ENCODE data around the gene SOX15. TPM values are rescaled to one million over a fixed set of nuclear protein-coding genes. Genes with fewer than 3 reads are reported as not detected.

SOX15 gene
- total RNA-seq, 4 donors from 2014 or later: 68.0 to 140 (median 102) TPM

DNA sequence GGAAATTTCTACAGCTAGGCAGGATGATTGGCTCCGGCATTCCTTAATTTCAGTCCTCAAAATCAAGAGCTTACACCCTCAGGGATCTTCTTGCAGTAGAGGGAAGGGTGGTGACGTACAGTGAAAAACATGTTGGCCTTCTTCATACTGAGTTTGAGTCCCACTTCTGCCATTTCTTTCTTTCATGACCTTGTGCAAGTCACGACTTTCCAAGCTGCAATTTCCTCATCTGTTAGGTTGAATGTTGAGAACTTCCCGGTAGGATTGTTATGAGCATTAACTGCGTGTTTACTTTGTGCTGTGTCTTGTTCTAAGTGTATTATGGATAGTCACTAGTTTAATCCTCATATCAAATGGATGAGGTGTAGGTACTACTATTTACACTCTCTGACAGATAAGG lies 20.3 kb downstream of the SOX15 start:
- WGBS: 81% methylated on average over 5 of the region's 5 CpGs
- no peak for TF ChIP-seq POLR2A (IDR thresholded peaks at IDR 0.05)
- TF ChIP-seq POLR2AphosphoS5 (IDR thresholded peaks at IDR 0.05): no peak
- no peak for TF ChIP-seq EP300 (IDR thresholded peaks at IDR 0.05)
- TF ChIP-seq, protein P1, sequence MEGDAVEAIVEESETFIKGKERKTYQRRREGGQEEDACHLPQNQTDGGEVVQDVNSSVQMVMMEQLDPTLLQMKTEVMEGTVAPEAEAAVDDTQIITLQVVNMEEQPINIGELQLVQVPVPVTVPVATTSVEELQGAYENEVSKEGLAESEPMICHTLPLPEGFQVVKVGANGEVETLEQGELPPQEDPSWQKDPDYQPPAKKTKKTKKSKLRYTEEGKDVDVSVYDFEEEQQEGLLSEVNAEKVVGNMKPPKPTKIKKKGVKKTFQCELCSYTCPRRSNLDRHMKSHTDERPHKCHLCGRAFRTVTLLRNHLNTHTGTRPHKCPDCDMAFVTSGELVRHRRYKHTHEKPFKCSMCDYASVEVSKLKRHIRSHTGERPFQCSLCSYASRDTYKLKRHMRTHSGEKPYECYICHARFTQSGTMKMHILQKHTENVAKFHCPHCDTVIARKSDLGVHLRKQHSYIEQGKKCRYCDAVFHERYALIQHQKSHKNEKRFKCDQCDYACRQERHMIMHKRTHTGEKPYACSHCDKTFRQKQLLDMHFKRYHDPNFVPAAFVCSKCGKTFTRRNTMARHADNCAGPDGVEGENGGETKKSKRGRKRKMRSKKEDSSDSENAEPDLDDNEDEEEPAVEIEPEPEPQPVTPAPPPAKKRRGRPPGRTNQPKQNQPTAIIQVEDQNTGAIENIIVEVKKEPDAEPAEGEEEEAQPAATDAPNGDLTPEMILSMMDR (IDR thresholded peaks at IDR 0.05): no peak
- H3K4me3 ChIP-seq: no peak overlapping the region
- peaks cover 18% of the 10 kb centered on the region for H3K4me1 ChIP-seq
- peaks cover 65% of the 10 kb centered on the region for H3K36me3 ChIP-seq
- H3K9me3 ChIP-seq: no peaks in the 10 kb centered on the region
- H3K27ac ChIP-seq: no peak overlapping the region
- no peak for DNase-seq (ENCODE audit: low spot score in 2 of 2)
- H3K27me3 ChIP-seq: no peaks in the 10 kb centered on the region

- no peaks in the 10 kb centered on the region for H3K27me3 ChIP-seq
- DNase-seq (ENCODE audit: low spot score in 2 of 2): no peak
- peak overlapping the region; percentile 96 for H3K4me3 ChIP-seq
- H3K27ac ChIP-seq: no peak overlapping the region
- peaks cover 47% of the 10 kb centered on the region for H3K36me3 ChIP-seq
- H3K9me3 ChIP-seq: no peaks in the 10 kb centered on the region
- TF ChIP-seq POLR2A (IDR thresholded peaks at IDR 0.05) (no peak), EP300 (IDR thresholded peaks at IDR 0.05) (no peak), POLR2AphosphoS5 (IDR thresholded peaks at IDR 0.05) (no peak)
- TF ChIP-seq, protein P1 (IDR thresholded peaks at IDR 0.05): no peak
- 83% methylated on average over 8 of the region's 30 CpGs for WGBS
- peaks cover 44% of the 10 kb centered on the region for H3K4me1 ChIP-seq
Observed at GRCh38 chr17:7563115-7563869, 26.6 kb downstream of the SOX15 start.

DNA sequence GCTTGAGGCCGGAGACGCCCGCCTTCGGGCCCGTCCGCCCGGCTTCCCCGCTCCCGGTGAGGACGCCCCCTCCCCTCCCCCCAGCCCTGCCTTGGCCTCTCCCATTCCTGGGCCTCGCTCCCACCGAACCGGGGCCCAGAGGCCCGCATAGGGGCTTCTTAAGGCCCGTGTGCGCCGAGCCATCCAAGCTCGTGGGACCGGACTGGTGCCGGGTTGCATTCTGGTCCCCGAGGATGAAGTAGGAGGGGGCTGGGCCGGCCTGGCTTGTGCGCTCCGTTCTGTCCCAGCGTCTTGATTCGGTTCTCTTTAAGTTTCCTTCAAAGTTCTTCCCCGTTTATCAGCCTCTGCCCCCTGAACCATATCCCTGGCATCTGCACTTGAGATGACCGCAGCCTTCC lies 27.7 kb downstream of the SOX15 start:
- peak overlapping the region; percentile 95 for H3K27ac ChIP-seq
- TF ChIP-seq, protein P1 (IDR thresholded peaks at IDR 0.05): no peak
- TF ChIP-seq POLR2AphosphoS5 (IDR thresholded peaks at IDR 0.05) (no peak), POLR2A (IDR thresholded peaks at IDR 0.05) (no peak), EP300 (IDR thresholded peaks at IDR 0.05) (no peak)
- H3K9me3 ChIP-seq: no peaks in the 10 kb centered on the region
- H3K4me1 ChIP-seq: peaks cover 54% of the 10 kb centered on the region
- under 1% methylated on average over 14 of the region's 28 CpGs for WGBS
- no peak for DNase-seq (ENCODE audit: low spot score in 2 of 2)
- H3K4me3 ChIP-seq: peak overlapping the region; percentile 96
- no peaks in the 10 kb centered on the region for H3K27me3 ChIP-seq
- peaks cover 40% of the 10 kb centered on the region for H3K36me3 ChIP-seq

DNA sequence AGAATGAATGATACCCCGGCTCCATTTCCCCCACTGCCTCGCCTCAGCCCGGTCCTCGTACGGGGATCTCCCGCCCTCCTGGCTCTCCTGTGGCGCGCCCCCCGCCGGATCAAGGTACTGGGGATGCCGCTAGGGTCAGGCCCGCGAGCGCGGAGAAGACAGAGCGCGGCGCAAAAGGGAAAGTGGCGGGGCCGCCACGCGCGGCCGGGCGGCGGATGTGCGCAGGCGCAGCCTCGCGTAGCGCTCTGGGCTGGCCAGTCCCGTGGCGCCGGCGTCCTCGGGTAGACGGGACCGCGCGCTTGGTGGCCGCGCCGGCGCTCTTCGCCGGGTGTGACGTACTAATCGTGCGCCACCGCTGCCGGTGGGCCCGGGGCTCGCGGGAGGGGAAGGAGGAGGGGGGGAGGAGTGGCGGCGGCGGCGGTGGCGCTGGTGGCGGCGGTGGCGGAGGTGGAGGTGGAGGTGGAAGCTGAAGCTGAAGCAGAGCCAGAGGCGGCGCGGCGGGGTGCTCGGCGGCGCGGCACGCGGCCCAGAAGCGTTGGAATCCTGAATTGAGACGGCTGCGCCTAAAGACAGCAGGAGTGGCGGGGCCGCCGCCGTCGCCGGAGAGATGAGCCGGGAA lies 28.2 kb downstream of the SOX15 start, which contains the start of gene SENP3:
Gene SENP3 (plus strand): TSS at position 331 of the 619 bp plus-strand sequence. CDS start 1,158 bp downstream, outside the sequence.
- peak; percentile 92 for DNase-seq (ENCODE audit: low spot score in 2 of 2)
- under 1% methylated on average over 37 of the region's 82 CpGs for WGBS
- Histone ChIP-seq H3K36me3 (peaks cover 35% of the 10 kb centered on the region), H3K27ac (peak within 1 kb of the TSS; percentile 95), H3K27me3 (no peaks in the 10 kb centered on the region), H3K9me3 (no peaks in the 10 kb centered on the region), H3K4me1 (peaks cover 57% of the 10 kb centered on the region), H3K4me3 (peak within 1 kb of the TSS; percentile 96)
- TF ChIP-seq EP300 (IDR thresholded peaks at IDR 0.05): no peak
- peak; percentile 12 to 40 for TF ChIP-seq POLR2A (IDR thresholded peaks at IDR 0.05)

DNA sequence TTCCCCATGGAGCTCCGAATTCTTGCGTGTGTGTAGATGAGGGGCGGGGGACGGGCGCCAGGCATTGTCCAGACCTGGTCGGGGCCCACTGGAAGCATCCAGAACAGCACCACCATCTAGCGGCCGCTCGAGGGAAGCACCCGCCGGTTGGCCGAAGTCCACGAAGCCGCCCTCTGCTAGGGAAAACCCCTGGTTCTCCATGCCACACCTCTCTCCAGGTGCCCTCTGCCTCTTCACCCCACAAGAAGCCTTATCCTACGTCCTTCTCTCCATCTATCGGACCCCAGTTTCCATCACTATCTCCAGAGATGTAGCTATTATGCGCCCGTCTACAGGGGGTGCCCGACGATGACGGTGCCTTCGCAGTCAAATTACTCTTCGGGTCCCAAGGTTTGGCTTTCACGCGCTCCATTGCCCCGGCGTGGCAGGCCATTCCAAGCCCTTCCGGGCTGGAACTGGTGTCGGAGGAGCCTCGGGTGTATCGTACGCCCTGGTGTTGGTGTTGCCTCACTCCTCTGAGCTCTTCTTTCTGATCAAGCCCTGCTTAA lies 28.8 kb downstream of the SOX15 start:
- peak; percentile 96 for DNase-seq (ENCODE audit: low spot score in 2 of 2)
- Histone ChIP-seq H3K4me1 (peaks cover 57% of the 10 kb centered on the region), H3K4me3 (peak overlapping the region; percentile 96), H3K9me3 (no peaks in the 10 kb centered on the region), H3K27ac (peak overlapping the region; percentile 95), H3K36me3 (peaks cover 29% of the 10 kb centered on the region), H3K27me3 (no peaks in the 10 kb centered on the region)
- under 1% methylated on average over 29 of the region's 32 CpGs for WGBS
- peak in 1 of 3 donors; percentile 51 for TF ChIP-seq POLR2AphosphoS5 (IDR thresholded peaks at IDR 0.05)
- TF ChIP-seq, protein P1 (IDR thresholded peaks at IDR 0.05): peak; percentile 76 to 86
- no peak for TF ChIP-seq EP300 (IDR thresholded peaks at IDR 0.05)

All from suprapubic skin (tissue), 4 donors.